Measurements from ENCODE around the gene ERF.

Gene ERF

DNA sequence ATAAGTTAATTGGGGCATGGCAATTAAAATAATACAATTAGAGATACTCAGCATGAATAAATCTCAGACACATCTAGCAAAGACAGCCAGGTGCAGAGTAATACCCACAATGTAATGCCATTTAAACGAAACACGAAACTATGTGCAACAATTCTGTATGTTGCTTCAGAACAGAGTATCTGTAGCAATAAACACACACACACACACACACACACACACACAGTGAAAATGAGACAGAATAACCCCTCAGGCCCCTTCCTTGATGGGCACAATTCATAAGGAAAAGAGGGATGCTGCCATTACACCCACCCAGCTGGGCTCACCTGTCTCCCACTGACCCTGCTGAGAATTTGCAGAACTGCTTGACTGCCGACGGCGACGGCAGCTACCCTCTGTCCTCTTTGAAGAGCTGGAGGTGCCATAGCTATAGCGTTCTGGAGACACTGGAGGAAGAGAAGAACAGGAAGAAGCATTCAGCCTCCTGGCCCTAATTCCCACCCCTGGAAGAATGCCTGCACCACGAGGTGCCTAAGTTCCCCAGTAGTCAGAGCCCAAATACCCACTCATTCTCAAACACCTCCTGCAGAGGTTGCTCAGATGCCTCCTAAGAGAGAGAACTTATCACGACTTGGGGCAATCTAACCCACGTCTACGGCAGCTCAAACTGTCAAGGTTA, 40.0 kb downstream of the ERF start:
- no peak for DNase-seq (ENCODE audit: low read depth, low spot score)

DNA sequence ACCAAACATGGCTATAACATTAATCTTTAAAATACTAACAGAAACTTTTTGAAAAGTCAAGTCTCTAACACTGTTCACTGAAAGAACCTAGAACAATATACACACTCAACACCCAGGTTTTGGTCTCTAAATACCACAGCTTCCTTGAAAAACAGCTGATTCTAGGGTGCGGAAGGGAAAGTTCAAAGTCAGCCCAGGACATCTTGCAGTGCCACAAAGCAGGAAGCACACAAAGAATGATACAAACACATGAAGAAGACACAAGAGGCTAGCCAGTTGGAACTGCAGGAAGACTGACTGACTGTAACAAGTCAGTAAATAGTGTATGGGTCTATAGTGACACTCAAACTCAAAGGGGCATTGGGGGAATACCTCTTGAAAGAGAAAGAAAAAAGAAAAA, 42.0 kb downstream of the ERF start:
- DNase-seq (ENCODE audit: low read depth, low spot score), result no peak

DNA sequence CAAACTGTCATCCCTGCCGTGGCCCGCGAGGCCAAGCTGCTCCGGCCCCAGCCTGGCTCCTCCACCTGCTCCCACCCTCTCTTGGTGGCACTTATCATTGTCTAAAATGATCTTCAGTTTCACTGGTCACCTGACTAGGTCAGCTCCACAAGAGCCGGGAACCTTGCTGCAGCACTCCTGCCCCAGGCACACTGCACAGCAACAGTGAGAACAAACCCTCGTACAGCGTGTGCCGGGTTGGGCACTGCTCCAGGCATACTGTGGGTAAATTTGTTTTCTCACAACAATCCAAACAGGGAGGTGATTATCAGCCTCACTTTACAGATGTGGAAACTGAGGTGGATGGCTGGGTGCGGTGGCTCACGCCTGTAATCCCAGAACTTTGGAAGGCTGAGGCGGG, 46.3 kb downstream of the ERF start:
- no peak for DNase-seq (ENCODE audit: low read depth, low spot score)

DNA sequence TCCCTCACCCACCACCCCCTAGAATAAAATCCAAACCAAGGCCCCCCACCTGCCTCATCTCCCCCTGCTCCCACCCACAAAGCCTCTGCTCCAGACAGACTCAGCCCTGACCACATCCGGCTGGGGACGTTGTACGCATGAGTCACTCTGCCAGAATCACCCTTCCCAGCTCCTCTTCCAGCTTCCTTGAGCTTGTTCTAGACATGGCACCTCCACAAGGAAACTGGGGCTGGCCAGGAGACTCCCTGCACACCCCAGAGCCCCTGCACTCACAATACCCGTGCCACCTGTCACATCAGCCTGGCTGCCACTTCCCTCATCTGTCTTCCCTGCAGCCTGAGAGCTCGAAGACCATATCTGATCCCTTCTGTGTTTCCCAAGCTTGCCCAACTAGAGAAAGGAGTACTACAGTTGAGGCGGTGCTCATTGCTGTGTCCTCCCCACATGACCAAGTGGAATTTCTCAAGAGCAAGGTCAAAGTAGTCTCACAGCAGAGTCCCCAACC, 47.1 kb downstream of the ERF start:
- DNase-seq (ENCODE audit: low read depth, low spot score), result no peak

DNA sequence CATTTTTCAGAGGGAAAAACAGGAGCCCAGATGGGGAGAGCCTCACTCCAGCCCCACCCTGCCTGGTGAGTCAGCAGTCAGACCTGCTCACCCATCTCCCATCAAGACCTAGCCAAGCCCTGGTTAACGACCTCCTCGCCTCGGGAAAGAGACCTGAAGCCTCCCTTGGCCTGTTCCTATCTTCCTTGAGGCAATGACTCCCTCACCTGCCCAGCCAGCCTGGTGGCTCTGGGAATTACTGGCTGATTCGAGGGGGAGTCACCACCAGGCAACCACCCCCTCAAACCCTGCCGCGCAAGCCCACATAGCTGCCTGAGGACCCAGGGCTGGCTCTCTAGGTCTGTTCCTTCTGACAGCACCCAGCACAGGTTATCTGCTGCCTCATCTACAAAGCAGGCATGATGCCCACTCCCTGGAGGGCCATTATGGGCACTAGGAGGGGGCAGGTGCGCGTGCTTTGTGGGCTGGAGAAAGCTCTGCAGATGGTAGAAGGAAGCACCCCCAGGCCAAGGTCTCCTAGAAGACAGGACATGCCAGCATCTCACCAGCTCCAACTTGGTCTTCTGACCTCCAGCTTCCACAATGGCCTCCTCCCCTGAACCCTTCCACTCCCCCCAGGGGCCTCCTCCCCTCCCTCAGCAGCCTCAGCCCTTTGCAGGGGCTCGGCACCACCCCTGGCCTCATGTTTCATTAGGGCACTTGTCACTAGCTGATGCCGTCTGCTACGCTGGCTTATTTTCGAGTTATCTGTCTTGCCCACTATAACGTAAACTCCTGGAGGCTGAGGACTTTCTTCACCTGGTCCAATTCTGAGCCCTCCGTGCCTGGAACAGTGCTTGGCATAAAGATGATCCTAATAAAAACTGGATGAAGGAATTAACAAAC, 47.8 kb downstream of the ERF start:
- no peak for DNase-seq (ENCODE audit: low read depth, low spot score)

DNA sequence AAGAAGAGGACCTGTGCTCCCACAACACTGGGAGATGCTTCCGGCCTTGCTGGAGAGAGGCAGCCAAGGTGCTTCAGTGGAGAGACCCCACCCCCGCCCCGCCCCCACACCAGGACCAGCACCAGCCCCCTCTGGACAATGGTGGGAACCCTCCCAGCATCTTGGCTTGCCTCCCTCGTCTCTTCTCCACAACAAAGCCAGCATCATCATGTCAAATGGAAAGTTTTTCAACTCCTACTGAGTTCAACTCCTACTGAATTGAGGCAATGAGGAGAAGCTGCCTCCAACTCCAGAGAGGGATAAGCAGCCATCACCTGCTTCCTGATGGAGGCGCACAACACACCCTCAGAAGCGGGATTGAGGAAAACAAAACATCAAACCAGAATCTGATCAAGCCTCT, 50.3 kb downstream of the ERF start:
- no peak for DNase-seq (ENCODE audit: low read depth, low spot score)

DNA sequence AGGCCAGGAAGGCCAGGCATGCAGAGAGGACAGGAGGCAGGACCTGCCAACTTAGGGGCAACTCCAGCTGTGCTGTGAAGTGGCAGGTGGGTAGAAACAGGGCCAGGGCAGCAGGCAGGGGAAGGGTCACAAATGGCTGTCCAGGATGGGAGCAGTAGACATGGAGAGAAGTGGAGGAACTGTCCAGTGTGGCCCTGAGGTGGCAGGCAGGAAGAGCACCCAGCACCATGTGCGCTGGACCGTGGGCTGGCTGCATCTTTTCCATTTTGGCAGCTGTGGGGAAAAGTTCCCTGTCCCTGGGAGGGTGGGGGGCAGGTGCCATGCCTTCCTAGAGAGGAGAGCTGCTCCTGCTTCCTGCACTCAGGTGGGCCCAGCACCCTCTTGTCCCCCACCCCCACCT, 51.2 kb downstream of the ERF start:
- no peak for DNase-seq (ENCODE audit: low read depth, low spot score)

DNA sequence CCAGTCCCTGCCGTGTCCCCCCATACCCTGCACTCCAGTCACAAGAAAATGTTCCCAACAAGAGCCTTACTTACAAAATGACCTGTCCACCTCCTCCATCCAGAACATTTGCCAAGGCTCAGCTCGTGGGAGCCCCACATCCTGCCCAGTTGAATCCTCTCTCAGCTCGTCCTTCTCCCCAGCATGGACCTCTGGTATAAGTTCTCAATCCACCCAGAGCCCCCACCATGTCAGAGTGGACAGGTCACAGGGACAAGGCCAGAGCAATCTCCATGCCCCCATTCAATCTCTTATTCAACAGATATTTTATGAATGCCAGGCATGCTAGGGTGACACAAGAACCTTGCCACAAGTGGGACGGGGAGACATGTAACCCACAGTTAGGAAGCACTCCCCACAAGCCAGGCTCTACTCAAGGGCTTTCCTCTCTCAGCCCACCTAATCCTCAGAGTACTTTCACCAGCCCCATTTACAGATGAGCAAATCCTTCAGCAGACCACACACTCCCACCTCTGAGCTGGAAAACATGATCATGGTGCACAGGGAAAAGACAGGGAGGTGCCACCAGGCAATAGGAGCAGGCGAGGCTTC, 52.5 kb downstream of the ERF start:
- no peak for DNase-seq (ENCODE audit: low read depth, low spot score)

DNA sequence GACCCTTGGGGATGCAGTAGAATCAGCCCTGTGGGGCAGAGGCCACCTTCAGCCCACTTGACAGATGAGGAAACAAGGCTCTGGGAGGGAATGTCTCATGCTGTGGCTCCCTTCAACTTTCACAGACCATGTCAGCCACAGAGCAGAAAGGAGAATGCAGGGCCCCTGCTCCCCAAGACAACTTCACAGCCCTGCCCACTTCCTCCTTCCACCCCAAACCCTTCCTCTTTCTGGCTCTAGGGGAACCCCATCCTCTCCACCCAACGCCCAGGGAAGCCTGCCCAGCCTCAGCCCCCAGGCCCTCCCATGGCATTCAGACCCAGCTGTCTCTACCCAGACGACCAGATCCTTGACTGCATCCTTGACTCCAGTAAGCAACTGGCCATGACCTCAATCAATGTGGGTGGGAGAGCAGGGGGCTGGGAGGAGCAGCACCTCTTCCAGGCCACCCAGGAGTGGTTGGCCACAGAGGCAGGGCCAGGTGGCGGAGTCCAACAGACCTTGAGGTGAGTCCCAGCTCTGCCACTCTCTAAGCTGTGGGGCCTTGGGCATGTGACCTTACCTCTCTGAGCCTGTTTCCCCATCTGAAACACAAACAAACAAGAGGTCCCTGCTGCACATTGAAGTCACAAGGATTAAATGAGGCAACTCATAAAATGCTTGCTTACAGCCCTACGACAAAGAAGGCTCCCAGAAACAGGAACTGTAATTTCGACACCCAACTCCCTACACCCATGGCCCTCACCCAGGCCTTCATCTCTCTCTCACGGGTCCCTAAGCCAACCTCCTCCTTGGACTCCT, 53.2 kb downstream of the ERF start:
- DNase-seq (ENCODE audit: low read depth, low spot score), result no peak

DNA sequence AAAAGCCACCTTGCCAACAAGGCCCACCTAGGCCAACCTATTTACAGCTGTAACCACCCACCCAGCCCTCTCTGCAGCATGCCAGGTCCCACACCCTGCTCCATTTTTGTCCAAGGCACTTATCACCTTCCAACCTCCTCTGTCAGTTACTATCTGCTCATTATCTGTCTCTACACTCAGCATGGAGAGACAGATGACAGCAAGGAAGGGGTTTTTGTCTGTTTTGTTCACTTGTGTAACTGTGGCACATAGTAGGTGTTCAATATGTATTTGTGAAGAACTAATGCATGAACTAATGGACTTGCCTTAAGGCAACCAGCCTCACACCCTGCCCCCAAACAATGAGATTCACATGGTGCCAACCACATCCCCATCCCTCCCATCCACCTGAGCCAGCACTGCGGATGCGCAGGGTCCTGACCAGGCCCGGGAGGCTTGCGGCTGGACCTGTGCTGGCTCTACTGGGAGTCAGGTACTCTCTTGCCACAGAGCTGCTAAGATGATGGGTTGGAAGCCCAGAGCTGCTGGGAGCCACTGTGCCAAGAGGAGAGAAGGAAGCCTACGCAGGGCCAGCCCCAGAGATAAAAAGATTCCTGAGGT, 54.7 kb downstream of the ERF start:
- no peak for DNase-seq (ENCODE audit: low read depth, low spot score)

DNA sequence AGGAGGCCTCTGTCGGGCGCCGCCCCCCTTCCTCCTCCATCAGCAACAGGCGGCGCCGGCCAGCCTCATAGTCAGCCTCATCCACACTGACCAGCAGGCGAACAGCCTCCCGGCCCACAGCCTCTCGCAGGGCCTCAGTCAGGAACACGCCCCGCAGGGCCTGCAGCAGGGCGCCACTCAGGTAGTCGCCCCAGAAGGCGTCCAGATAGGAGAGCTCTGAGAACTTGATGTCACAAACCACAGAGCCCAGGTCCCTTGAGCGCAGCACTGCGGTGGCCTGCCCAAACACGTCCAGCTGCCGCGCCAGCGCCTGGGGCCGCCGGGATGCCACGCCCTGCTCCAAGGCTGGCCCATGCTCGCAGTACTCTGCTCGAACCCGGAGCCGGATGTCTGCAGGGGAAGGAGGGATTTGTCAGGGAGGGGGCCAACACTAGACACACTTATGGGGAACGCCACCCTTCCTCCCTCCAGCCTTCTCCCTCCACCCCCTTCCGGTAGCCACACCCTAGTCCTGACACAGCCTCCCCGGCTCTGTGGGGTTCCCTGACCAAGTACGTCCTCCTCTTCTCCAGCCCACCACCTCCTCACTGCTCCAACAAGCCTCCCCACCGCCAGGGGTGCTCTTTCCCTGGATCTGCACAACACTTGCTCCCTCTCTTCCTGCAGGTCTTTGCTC, 55.4 kb downstream of the ERF start:
- DNase-seq (ENCODE audit: low read depth, low spot score), result no peak

DNA sequence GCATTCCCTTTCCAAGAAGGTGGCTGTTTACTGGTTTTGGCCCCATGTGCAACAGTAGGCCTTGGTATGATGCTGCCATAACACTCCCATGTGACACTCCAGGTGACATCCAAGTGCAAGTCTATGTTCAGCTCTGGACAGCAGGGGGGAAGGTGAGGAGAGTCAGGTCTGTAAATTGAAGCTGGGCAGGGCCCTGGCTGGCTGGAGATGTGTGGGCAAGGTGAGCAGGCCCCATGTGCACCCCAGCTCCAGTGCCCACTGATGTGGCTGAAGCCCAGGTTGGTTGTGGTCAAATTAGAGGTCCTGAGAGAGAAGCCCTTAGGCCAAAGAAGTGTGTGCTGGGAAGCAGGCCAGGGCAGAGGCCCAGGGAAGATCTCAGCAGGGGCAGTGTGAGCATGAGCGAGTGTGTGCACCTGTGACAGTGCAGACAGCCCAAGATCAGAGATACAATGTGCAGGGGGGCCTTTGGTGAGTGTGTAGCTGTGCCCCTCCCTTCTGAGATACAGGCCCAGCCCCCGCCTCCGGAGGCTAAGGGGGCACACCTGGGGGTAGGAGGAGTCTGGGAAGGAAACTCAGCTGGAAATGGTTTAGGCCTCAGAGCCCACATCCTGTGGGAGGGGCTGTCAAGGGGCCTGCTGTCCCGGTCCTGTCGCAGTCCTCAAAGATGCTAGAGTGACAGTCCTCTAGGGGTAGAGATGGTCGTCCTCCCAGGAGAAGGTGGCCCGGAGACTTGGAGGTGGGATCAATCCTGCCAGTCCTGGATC, 56.1 kb downstream of the ERF start:
- DNase-seq (ENCODE audit: low read depth, low spot score), result no peak

All from smooth muscle cell of the brain vasculature (primary cell).